Naive B cell (primary cell): Measurements from ENCODE around the gene STOX2. TPM values are rescaled to one million over a fixed set of nuclear protein-coding genes. Genes with fewer than 3 reads are reported as not detected.
"Not testable (repeated sequence)": the region's sequence is repeated elsewhere in the genome, so short reads cannot be mapped to it uniquely, and the experiment has no call there.

Experiments used
- ATAC-seq, 2 donors: fragments of 150-1000 bp; cut with Tn5 transposase; 2 replicates each; pipeline ENCODE4 v1.10.0; 2021; ENCODE audit warnings: low read depth in 2 of 2, mild to moderate bottlenecking in 2 of 2, moderate library complexity in 2 of 2
- DNase-seq: peaks from one replicate; pipeline ENCODE4 v3.0.0; 2022
- H3K27ac Mint-ChIP-seq, 6 donors: one replicate each; pipeline ENCODE4 v1.8.0; 2020 to 2022; ENCODE audit warnings: mild to moderate bottlenecking in 6 of 6, mixed read lengths in 6 of 6, moderate library complexity in 5 of 6, inconsistent platforms in 2 of 6
- H3K27me3 Mint-ChIP-seq, 3 donors: one replicate each; pipeline ENCODE4 v1.8.0; 2021 to 2022; ENCODE audit warnings: mixed read lengths in 3 of 3, mild to moderate bottlenecking in 1 of 3
- H3K36me3 Mint-ChIP-seq, 2 donors: one replicate each; pipeline ENCODE4 v1.8.0; 2020 to 2022; ENCODE audit warnings: mixed read lengths in 2 of 2, inconsistent platforms in 1 of 2, mild to moderate bottlenecking in 1 of 2
- H3K4me1 Mint-ChIP-seq, 3 donors: one replicate each; pipeline ENCODE4 v1.8.0; 2020 to 2022; ENCODE audit warnings: mixed read lengths in 3 of 3, inconsistent platforms in 1 of 3, mild to moderate bottlenecking in 1 of 3, moderate library complexity in 1 of 3
- H3K4me3 Mint-ChIP-seq, 8 donors: one replicate each; pipeline ENCODE4 v1.8.0; 2020 to 2022; ENCODE audit warnings: mild to moderate bottlenecking in 8 of 8, mixed read lengths in 8 of 8, moderate library complexity in 8 of 8, inconsistent platforms in 2 of 8
- H3K9me3 Mint-ChIP-seq, 7 donors: one replicate each; pipeline ENCODE4 v1.8.0; 2020 to 2022; ENCODE audit warnings: mixed read lengths in 7 of 7, mild to moderate bottlenecking in 5 of 7, inconsistent platforms in 2 of 7, moderate library complexity in 1 of 7
- polyA plus RNA-seq, 6 donors: library from polyadenylated mRNA; unstranded; fragments of 300-500 nt; fragmentation: Illumina TruSeq; gene quantifications; one replicate each; pipeline ENCODE4 v1.2.3, GENCODE V29; 2021; ENCODE audit warnings: low read depth in 6 of 6

Gene STOX2
- polyA plus RNA-seq, 6 donors from 2014 or later, result not detected

DNA sequence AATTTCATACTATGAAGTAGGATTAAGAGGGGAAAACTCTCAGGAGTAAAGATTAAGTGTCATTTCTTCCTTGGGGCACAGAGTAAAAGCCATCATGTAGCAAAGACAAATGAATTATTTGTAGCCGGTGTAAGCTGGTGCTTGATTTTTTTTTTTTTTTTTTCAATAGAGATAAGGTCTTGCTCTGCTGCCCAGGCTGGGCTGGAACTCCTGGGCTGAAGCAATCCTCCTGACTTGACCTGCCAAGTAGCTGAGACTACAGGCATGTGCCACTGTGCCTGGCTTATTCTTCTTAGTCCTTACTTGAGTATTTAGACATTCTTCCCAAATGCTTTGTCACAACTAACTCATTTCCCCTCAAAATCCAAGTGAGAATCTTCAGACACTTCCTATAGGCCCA lies 125.7 kb downstream of the STOX2 start:
- ATAC-seq (no peak), DNase-seq (no peak)
- Mint-ChIP-seq H3K36me3 (no peaks in the 10 kb centered on the region), H3K27me3 (peaks cover 28 to 45% (median 45%) of the 10 kb centered on the region in 3 donors), H3K4me1 (peaks cover 5 to 17% (median 14%) of the 10 kb centered on the region in 3 donors), H3K4me3 (no peak overlapping the region), H3K9me3 (peaks cover 0 to 3% (median 0%) of the 10 kb centered on the region in 7 donors), H3K27ac (no peak overlapping the region)

GRCh38 chr4:184032091-184032490 lies 127.0 kb downstream of the STOX2 start:
- Mint-ChIP-seq H3K4me1 (peaks cover 5 to 17% (median 14%) of the 10 kb centered on the region in 3 donors), H3K4me3 (no peak overlapping the region), H3K36me3 (no peaks in the 10 kb centered on the region), H3K27me3 (peaks cover 28 to 49% (median 45%) of the 10 kb centered on the region in 3 donors), H3K9me3 (peaks cover 0 to 3% (median 0%) of the 10 kb centered on the region in 7 donors), H3K27ac (no peak overlapping the region)
- ATAC-seq (no peak), DNase-seq (no peak)

DNA sequence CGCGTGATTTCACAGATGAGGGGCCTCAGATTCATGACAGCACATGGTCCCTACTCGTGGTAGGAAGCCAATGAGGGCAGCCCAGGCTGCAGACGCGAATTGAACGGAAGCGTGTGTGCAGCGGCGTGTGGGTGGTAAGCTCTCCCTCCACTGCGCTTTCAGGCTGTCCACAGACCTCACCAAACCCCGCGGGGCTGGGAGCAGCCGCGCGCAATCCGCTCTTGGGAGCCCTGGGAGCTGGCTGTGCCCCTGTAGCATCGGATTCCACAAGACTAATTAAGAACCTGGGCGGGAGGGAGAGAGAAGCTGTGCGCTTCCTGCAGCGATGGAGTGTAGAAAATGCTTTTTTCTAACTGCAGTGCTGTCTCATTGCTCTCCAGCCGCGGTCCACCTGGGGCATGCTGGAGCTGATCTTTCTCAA lies 134.9 kb downstream of the STOX2 start:
- ATAC-seq, result no peak

GRCh38 chr4:184041156-184041555 lies 136.0 kb downstream of the STOX2 start:
- peak overlapping the region in 1 of 8 donors; percentile 31 for H3K4me3 Mint-ChIP-seq
- H3K27ac Mint-ChIP-seq, result no peak overlapping the region
- H3K27me3 Mint-ChIP-seq, result peaks cover 26 to 37% (median 32%) of the 10 kb centered on the region in 3 donors
- peaks cover 2 to 15% (median 9%) of the 10 kb centered on the region in 7 donors for H3K9me3 Mint-ChIP-seq
- ATAC-seq (no peak), DNase-seq (no peak)
- H3K36me3 Mint-ChIP-seq, result peaks cover 0 to 3% of the 10 kb centered on the region in 2 donors
- peaks cover 0 to 10% (median 4%) of the 10 kb centered on the region in 3 donors for H3K4me1 Mint-ChIP-seq

More for the DNA sequence above, 134.9 kb downstream of the STOX2 start:
- Mint-ChIP-seq H3K9me3 (peaks cover 0 to 8% (median 2%) of the 10 kb centered on the region in 7 donors), H3K4me1 (peaks cover 0 to 10% (median 4%) of the 10 kb centered on the region in 3 donors), H3K27ac (no peak overlapping the region), H3K4me3 (no peak overlapping the region), H3K36me3 (no peaks in the 10 kb centered on the region), H3K27me3 (peaks cover 26 to 44% (median 28%) of the 10 kb centered on the region in 3 donors)
- DNase-seq, result no peak

GRCh38 chr4:184046148-184046547 lies 141.0 kb downstream of the STOX2 start:
- no peak overlapping the region for H3K27ac Mint-ChIP-seq
- peaks cover 20 to 32% (median 30%) of the 10 kb centered on the region in 3 donors for H3K27me3 Mint-ChIP-seq

GRCh38 chr4:184051262-184051661 lies 146.2 kb downstream of the STOX2 start:
- not testable (repeated sequence) for H3K27ac Mint-ChIP-seq, H3K4me3 Mint-ChIP-seq

More at GRCh38 chr4:184046148-184046547, 141.0 kb downstream of the STOX2 start:
- Mint-ChIP-seq H3K4me3 (no peak overlapping the region), H3K36me3 (peaks cover 0 to 20% of the 10 kb centered on the region in 2 donors), H3K9me3 (peaks cover 13 to 31% (median 26%) of the 10 kb centered on the region in 7 donors), H3K4me1 (no peaks in the 10 kb centered on the region)
- DNase-seq (no peak), ATAC-seq (no peak)

DNA sequence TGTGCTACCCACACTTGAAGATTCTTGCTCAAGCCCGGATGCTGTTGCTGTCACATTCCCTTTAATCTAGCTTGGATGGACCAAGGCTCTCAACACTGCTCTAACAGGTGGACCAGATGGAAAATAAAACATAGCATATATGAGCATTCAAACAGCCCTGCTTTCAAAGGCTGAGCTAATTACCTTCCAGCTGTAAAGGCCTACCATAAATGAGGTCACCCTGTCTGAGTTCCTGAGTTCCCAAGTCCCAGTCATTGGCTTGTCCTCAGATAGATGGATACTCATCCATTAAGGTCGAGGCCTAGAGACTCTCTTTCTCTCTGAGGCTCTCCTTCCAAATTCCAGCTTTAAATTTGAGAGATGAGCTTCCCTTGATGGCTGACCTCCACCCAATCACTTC lies 147.5 kb downstream of the STOX2 start:
- no peak for DNase-seq
- Mint-ChIP-seq H3K4me1 (no peaks in the 10 kb centered on the region), H3K4me3 (no peak overlapping the region), H3K27me3 (peaks cover 16 to 27% (median 17%) of the 10 kb centered on the region in 3 donors), H3K27ac (no peak overlapping the region), H3K36me3 (peaks cover 0 to 9% of the 10 kb centered on the region in 2 donors), H3K9me3 (peaks cover 4 to 18% (median 12%) of the 10 kb centered on the region in 7 donors)
- ATAC-seq, result no peak

More at GRCh38 chr4:184051262-184051661, 146.2 kb downstream of the STOX2 start:
- peaks cover 21 to 39% (median 24%) of the 10 kb centered on the region in 3 donors for H3K27me3 Mint-ChIP-seq
- H3K4me1 Mint-ChIP-seq, DNase-seq, ATAC-seq: not testable (repeated sequence)
- peaks cover 10 to 32% (median 20%) of the 10 kb centered on the region in 7 donors for H3K9me3 Mint-ChIP-seq
- peaks cover 0 to 23% of the 10 kb centered on the region in 2 donors for H3K36me3 Mint-ChIP-seq

- no peaks in the 10 kb centered on the region for H3K4me1 Mint-ChIP-seq
- H3K27ac Mint-ChIP-seq, result no peak overlapping the region
- ATAC-seq, result no peak
Observed at GRCh38 chr4:184053434-184053833, 148.3 kb downstream of the STOX2 start.

GRCh38 chr4:184056877-184057276 lies 151.8 kb downstream of the STOX2 start:
- no peak for ATAC-seq
- Mint-ChIP-seq H3K27me3 (peaks cover 6 to 12% (median 8%) of the 10 kb centered on the region in 3 donors), H3K4me1 (no peaks in the 10 kb centered on the region), H3K27ac (no peak overlapping the region), H3K4me3 (no peak overlapping the region), H3K9me3 (peaks cover 0 to 6% (median under 1%) of the 10 kb centered on the region in 7 donors), H3K36me3 (peaks cover 0 to under 1% of the 10 kb centered on the region in 2 donors)
- no peak for DNase-seq

More at GRCh38 chr4:184053434-184053833, 148.3 kb downstream of the STOX2 start:
- Mint-ChIP-seq H3K27me3 (peaks cover 16 to 27% (median 17%) of the 10 kb centered on the region in 3 donors), H3K9me3 (peaks cover 4 to 16% (median 11%) of the 10 kb centered on the region in 7 donors), H3K4me3 (no peak overlapping the region), H3K36me3 (peaks cover 0 to 7% of the 10 kb centered on the region in 2 donors)
- no peak for DNase-seq

- H3K27ac Mint-ChIP-seq, result no peak overlapping the region
- no peaks in the 10 kb centered on the region for H3K36me3 Mint-ChIP-seq
- no peaks in the 10 kb centered on the region for H3K4me1 Mint-ChIP-seq
- no peak overlapping the region for H3K4me3 Mint-ChIP-seq
- H3K27me3 Mint-ChIP-seq, result peaks cover 0 to 9% (median 8%) of the 10 kb centered on the region in 3 donors
- peaks cover 0 to 3% (median 0%) of the 10 kb centered on the region in 7 donors for H3K9me3 Mint-ChIP-seq
- ATAC-seq (no peak), DNase-seq (no peak)
Observed at GRCh38 chr4:184058026-184058425, 152.9 kb downstream of the STOX2 start.

DNA sequence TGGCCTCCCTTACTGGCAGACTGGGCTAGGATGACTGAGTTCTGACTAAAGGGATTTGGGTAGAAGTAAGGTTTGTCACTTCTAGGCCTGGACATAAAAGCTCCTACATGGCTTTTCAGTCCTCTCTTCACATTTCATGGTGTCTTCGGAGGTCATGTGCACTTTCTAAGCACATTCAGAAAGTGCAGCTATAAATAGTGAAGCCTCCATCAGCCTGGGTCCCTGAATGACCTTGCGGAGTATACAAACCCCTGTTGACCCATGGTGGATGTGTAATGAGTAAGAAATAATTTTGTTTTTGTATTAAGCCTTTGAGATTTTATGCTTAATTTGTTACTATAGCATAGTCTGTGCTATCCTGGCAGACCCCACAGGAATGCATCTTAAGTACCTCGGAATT lies 154.0 kb downstream of the STOX2 start:
- Mint-ChIP-seq H3K36me3 (no peaks in the 10 kb centered on the region), H3K27me3 (peaks cover 0 to 8% (median 8%) of the 10 kb centered on the region in 3 donors), H3K27ac (no peak overlapping the region), H3K4me3 (no peak overlapping the region), H3K9me3 (peaks cover 0 to 4% (median 0%) of the 10 kb centered on the region in 7 donors), H3K4me1 (no peaks in the 10 kb centered on the region)
- DNase-seq (no peak), ATAC-seq (no peak)

DNA sequence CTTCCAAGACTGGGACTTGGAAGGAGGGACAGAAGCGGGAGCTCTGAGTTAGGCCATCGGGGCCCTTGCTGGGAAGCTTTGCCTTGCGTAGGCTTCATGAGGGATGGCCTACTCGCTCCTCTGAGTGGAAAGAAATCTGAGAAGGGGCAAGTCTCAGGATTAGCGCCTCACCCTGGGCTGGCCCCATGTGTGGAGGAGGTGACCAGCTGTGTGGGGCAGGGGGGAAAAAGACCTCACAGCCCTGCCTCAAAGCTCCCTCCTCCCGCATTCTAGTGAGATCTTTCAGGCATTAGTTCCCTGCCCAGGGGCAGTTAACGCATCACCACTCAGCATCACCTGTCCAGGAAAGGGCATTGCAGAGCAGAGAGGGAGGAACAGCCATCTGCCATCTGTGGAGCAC lies 156.5 kb downstream of the STOX2 start:
- no peak overlapping the region for H3K27ac Mint-ChIP-seq
- no peaks in the 10 kb centered on the region for H3K4me1 Mint-ChIP-seq
- peaks cover 0 to 4% (median 0%) of the 10 kb centered on the region in 7 donors for H3K9me3 Mint-ChIP-seq
- no peak overlapping the region for H3K4me3 Mint-ChIP-seq
- ATAC-seq (no peak), DNase-seq (no peak)
- no peaks in the 10 kb centered on the region for H3K36me3 Mint-ChIP-seq
- peaks cover 0 to 17% (median 8%) of the 10 kb centered on the region in 3 donors for H3K27me3 Mint-ChIP-seq

- Mint-ChIP-seq H3K4me3 (no peak overlapping the region), H3K9me3 (peaks cover 0 to 4% (median 0%) of the 10 kb centered on the region in 7 donors), H3K27ac (no peak overlapping the region), H3K27me3 (peaks cover 0 to 17% (median 13%) of the 10 kb centered on the region in 3 donors), H3K36me3 (no peaks in the 10 kb centered on the region), H3K4me1 (no peaks in the 10 kb centered on the region)
- DNase-seq (no peak), ATAC-seq (no peak)
Observed at GRCh38 chr4:184062769-184063168, 157.7 kb downstream of the STOX2 start.

DNA sequence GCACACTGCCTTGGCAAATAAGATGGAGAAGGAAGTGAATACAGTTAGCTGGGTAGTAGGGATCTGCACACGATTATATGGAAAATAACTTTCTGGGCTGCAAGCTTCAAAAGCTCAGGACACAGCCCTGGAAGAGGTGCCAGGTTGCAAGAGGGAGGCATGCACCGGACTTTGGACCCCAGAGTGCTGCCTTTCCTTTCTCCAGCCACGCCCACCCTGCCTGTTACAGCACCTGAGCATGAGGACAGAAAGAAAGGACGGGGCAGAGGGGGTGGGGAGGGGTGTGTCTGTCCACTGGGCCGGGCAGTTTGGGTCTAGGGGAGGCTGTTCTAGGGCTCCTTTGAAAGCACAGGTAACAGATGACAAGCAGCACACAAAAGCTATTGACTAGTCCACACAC lies 159.8 kb downstream of the STOX2 start:
- no peak for DNase-seq
- Mint-ChIP-seq H3K4me1 (no peaks in the 10 kb centered on the region), H3K27me3 (peaks cover 0 to 13% (median 12%) of the 10 kb centered on the region in 3 donors), H3K4me3 (no peak overlapping the region), H3K9me3 (peaks cover 0 to 4% (median 0%) of the 10 kb centered on the region in 7 donors), H3K27ac (no peak overlapping the region), H3K36me3 (no peaks in the 10 kb centered on the region)
- no peak for ATAC-seq
